B cell (primary cell): ENCODE data around the gene TMEM80.
A peak's percentile ranks its signal among the peaks of the same experiment; 100 is the strongest.

Experiments
- EZH2 ChIP-seq: IDR thresholded peaks from 2 replicates; pipeline ENCODE4 v1.6.1; 2012; ENCODE audit warnings: borderline replicate concordance, low read depth, mild to moderate bottlenecking, moderate library complexity, low read length; ENCODE audit not compliant: insufficient read depth, poor library complexity, severe bottlenecking
- TF ChIP-seq, protein P1 (sequence below): fragments of 200-600 bp; IDR thresholded peaks from one replicate; pipeline ENCODE4 v1.8.0; 2022; ENCODE audit warnings: antibody characterized with exemption, mild to moderate bottlenecking

DNA sequence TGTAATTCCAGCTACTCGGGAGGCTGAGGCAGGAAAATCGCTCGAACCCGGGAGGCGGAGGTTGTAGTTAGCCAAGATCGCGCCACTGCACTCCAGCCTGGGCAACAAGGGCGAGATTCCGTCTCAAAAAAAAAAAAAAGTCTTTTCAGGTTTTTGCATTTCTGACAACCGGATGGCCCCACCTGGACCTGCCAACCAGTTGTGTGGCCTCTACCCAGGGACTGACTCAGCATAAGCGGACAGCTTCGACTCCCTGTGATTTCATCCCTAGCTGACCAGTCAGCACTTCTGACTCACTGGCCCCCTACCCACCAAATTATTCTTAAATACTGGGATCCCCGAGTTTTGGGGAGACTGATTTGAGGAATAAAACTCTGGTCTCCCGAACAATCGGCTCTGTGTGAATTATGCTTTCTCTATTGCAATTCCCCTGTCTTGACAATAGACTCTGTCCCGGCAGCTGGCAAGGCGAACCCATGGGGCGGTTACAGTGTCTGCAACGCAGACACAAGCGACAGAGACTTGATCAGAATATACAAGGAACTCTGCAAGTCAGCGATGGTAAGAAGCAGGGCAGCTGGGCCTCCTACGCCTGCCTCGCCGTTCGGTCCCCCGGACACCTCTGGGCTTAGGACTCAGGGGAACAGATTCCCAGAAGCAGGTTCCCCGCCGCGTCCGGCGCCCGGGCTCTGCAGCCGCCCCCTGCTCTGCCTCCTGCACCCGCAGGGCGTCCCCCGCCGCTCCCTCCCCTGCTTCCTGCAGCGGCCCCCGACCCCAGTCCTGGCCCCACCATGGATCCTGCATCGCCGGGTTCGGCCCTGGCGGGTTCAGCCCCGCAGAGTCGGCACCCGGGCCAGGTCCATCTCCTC is 50.9 kb downstream of the TMEM80 start:
- TF ChIP-seq, protein P1, sequence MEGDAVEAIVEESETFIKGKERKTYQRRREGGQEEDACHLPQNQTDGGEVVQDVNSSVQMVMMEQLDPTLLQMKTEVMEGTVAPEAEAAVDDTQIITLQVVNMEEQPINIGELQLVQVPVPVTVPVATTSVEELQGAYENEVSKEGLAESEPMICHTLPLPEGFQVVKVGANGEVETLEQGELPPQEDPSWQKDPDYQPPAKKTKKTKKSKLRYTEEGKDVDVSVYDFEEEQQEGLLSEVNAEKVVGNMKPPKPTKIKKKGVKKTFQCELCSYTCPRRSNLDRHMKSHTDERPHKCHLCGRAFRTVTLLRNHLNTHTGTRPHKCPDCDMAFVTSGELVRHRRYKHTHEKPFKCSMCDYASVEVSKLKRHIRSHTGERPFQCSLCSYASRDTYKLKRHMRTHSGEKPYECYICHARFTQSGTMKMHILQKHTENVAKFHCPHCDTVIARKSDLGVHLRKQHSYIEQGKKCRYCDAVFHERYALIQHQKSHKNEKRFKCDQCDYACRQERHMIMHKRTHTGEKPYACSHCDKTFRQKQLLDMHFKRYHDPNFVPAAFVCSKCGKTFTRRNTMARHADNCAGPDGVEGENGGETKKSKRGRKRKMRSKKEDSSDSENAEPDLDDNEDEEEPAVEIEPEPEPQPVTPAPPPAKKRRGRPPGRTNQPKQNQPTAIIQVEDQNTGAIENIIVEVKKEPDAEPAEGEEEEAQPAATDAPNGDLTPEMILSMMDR = peak; percentile 4
- no peak for TF ChIP-seq EZH2
